CD14-positive monocyte (primary cell): ENCODE measurements around the gene AMOTL1. TPM values are rescaled to one million over a fixed set of nuclear protein-coding genes. Genes with fewer than 3 reads are reported as not detected.

Experiments
- DNase-seq, 3 donors: peaks; one replicate each; pipeline ENCODE4 v3.0.0-alpha.2; 2011 to 2022
- H2AFZ ChIP-seq: 2 replicates; pipeline ENCODE4 v1.6.0; 2012; ENCODE audit warnings: mild to moderate bottlenecking, low read depth, low read length, inconsistent platforms; ENCODE audit not compliant: insufficient read depth, poor library complexity, severe bottlenecking
- H3K27ac ChIP-seq, 2 donors: 1 replicate in 1 of 2; 2 replicates in 1 of 2; pipeline ENCODE4 v1.5.1; 2012 to 2013; ENCODE audit warnings: low read length in 2 of 2, control low read depth in 1 of 2, inconsistent platforms in 1 of 2, low read depth in 1 of 2, mild to moderate bottlenecking in 1 of 2
- H3K27me3 ChIP-seq, 2 donors: one replicate each; pipeline versions ENCODE4 v1.6.0 to v1.6.1; 2011 to 2013; ENCODE audit warnings: low read length in 2 of 2; ENCODE audit not compliant: control insufficient read depth in 2 of 2, insufficient read depth in 2 of 2
- H3K36me3 ChIP-seq, 2 donors: replicated peaks in 1 of 2; 1 replicate in 1 of 2; 2 replicates in 1 of 2; pipeline versions ENCODE4 v1.5.1 to v1.6.1; 2012 to 2013; ENCODE audit warnings: low read length in 2 of 2, control low read depth in 1 of 2, inconsistent platforms in 1 of 2, mild to moderate bottlenecking in 1 of 2; ENCODE audit not compliant: insufficient read depth in 2 of 2, control insufficient read depth in 1 of 2
- H3K4me1 ChIP-seq, 2 donors: 1 replicate in 1 of 2; 2 replicates in 1 of 2; pipeline versions ENCODE4 v1.5.1 to v1.6.1; 2012 to 2013; ENCODE audit warnings: low read length in 2 of 2, control low read depth in 1 of 2, inconsistent platforms in 1 of 2, mild to moderate bottlenecking in 1 of 2, moderate library complexity in 1 of 2; ENCODE audit not compliant: insufficient read depth in 2 of 2, control insufficient read depth in 1 of 2
- H3K4me2 ChIP-seq: replicated peaks from 2 replicates; pipeline ENCODE3; 2012; ENCODE audit warnings: low read length, moderate library complexity, mild to moderate bottlenecking; ENCODE audit not compliant: poor library complexity, severe bottlenecking; ENCODE audit errors: extremely low read depth
- H3K4me3 ChIP-seq, 3 experiments: fragments of 200-600 bp in 1 of 3; sonication (generic) in 1 of 3; replicated peaks in 1 of 3; 1 replicate in 2 of 3; 2 replicates in 1 of 3; pipeline ENCODE4 v1.5.1; 2011 to 2013; ENCODE audit warnings: low read length in 3 of 3, mild to moderate bottlenecking in 3 of 3, control low read depth in 2 of 3, low read depth in 2 of 3, inconsistent platforms in 1 of 3, moderate library complexity in 1 of 3
- H3K79me2 ChIP-seq: 2 replicates; pipeline ENCODE4 v1.6.0; 2012; ENCODE audit warnings: mild to moderate bottlenecking, control low read depth, inconsistent platforms, low read length, moderate library complexity; ENCODE audit not compliant: insufficient read depth
- H3K9ac ChIP-seq: 2 replicates; pipeline ENCODE4 v1.6.0; 2017; ENCODE audit warnings: low read length, mild to moderate bottlenecking; ENCODE audit not compliant: insufficient read depth, poor library complexity, severe bottlenecking
- H3K9me3 ChIP-seq, 2 donors: replicated peaks in 1 of 2; 1 replicate in 1 of 2; 2 replicates in 1 of 2; pipeline versions ENCODE4 v1.5.1 to v1.6.1; 2012 to 2013; ENCODE audit warnings: low read length in 2 of 2, control low read depth in 1 of 2; ENCODE audit not compliant: control insufficient read depth in 1 of 2, insufficient read depth in 1 of 2
- H4K20me1 ChIP-seq: 2 replicates; pipeline ENCODE4 v1.6.0; 2012; ENCODE audit warnings: mild to moderate bottlenecking, low read length, control low read depth, moderate library complexity; ENCODE audit not compliant: insufficient read depth
- H3K27ac Mint-ChIP-seq, 7 donors: one replicate each; pipeline ENCODE4 v1.8.0; 2020; ENCODE audit warnings: mild to moderate bottlenecking in 7 of 7, mixed read lengths in 7 of 7, moderate library complexity in 6 of 7, inconsistent platforms in 2 of 7
- H3K27me3 Mint-ChIP-seq, 3 donors: one replicate each; pipeline ENCODE4 v1.8.0; 2021 to 2022; ENCODE audit warnings: low read depth in 3 of 3, mild to moderate bottlenecking in 3 of 3, mixed read lengths in 3 of 3, moderate library complexity in 3 of 3, inconsistent platforms in 1 of 3
- H3K36me3 Mint-ChIP-seq, 2 donors: one replicate each; pipeline ENCODE4 v1.8.0; 2020; ENCODE audit warnings: mixed read lengths in 2 of 2, inconsistent platforms in 1 of 2, mild to moderate bottlenecking in 1 of 2
- H3K4me1 Mint-ChIP-seq: one replicate; pipeline ENCODE4 v1.8.0; 2020; ENCODE audit warnings: mild to moderate bottlenecking, mixed read lengths
- H3K4me3 Mint-ChIP-seq, 2 donors: one replicate each; pipeline ENCODE4 v1.8.0; 2020; ENCODE audit warnings: mild to moderate bottlenecking in 2 of 2, mixed read lengths in 2 of 2, moderate library complexity in 1 of 2
- H3K9me3 Mint-ChIP-seq, 7 donors: one replicate each; pipeline ENCODE4 v1.8.0; 2020 to 2022; ENCODE audit warnings: mixed read lengths in 7 of 7, mild to moderate bottlenecking in 6 of 7, moderate library complexity in 6 of 7, inconsistent platforms in 2 of 7
- WGBS: methylation state at CpG from one replicate; pipeline ENCODE4 v1.1.5; 2013; ENCODE audit warnings: missing lambda C conversion rate; ENCODE audit not compliant: insufficient coverage; 5-methylcytosine and 5-hydroxymethylcytosine counted together
- intact Hi-C, 2 donors: fragments of 100-400 bp; cut with micrococcal nuclease; formaldehyde crosslinking; loops; one replicate each; pipeline versions ENCODE4 v1.15.0 to v1.15.1; 2023
- polyA plus RNA-seq, 3 donors: library from polyadenylated mRNA; depleted of rRNA in 1 of 3; unstranded in 2 of 3; stranded (reverse) in 1 of 3; fragments of 300-500 nt in 2 of 3; fragments of >200 nt in 1 of 3; fragmentation: Illumina TruSeq in 2 of 3; gene quantifications; 1 replicate in 2 of 3; 2 replicates in 1 of 3; pipeline ENCODE4 v1.2.3, GENCODE V29; 2012 to 2021
- TF ChIP-seq, protein P1 (sequence below): fragments of 200-600 bp; IDR thresholded peaks from one replicate; pipeline ENCODE4 v1.8.0; 2022; ENCODE audit warnings: antibody characterized with exemption, mild to moderate bottlenecking

The AMOTL1 gene
- polyA plus RNA-seq, 3 donors: 0.41 to 0.66 (median 0.46) TPM

DNA sequence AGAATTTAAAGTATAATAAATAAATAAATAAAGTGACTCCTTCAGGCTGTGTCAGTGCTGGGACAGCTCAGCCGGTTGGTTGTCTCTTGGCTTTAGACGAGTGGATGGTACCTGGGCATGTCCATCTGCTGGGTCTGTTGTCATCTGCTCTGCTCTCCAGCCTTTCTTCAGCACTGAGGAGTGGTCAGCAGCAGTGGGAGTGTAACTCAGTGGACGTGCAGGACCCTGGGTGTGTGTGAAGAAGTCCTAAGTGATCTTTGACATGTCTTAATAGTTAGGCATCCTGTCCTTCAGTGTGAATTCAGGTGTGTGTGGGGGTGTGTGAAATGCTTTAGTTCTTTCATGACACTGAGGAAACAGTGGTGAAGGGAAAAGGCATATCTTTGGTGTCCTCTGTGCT lies 24.3 kb downstream of the AMOTL1 start:
- no peaks in the 10 kb centered on the region for H3K9me3 ChIP-seq
- peaks cover 0 to 2% (median 0%) of the 10 kb centered on the region in 7 donors for H3K9me3 Mint-ChIP-seq
- H3K9ac ChIP-seq: no peak overlapping the region
- H3K4me3 Mint-ChIP-seq: no peak overlapping the region
- intact Hi-C loops: no loop called here
- TF ChIP-seq, protein P1, sequence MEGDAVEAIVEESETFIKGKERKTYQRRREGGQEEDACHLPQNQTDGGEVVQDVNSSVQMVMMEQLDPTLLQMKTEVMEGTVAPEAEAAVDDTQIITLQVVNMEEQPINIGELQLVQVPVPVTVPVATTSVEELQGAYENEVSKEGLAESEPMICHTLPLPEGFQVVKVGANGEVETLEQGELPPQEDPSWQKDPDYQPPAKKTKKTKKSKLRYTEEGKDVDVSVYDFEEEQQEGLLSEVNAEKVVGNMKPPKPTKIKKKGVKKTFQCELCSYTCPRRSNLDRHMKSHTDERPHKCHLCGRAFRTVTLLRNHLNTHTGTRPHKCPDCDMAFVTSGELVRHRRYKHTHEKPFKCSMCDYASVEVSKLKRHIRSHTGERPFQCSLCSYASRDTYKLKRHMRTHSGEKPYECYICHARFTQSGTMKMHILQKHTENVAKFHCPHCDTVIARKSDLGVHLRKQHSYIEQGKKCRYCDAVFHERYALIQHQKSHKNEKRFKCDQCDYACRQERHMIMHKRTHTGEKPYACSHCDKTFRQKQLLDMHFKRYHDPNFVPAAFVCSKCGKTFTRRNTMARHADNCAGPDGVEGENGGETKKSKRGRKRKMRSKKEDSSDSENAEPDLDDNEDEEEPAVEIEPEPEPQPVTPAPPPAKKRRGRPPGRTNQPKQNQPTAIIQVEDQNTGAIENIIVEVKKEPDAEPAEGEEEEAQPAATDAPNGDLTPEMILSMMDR: no peak
- WGBS: 97% methylated on average over 3 of the region's 3 CpGs
- H3K27me3 Mint-ChIP-seq: no peaks in the 10 kb centered on the region
- H3K4me1 ChIP-seq: peaks cover 0 to 5% of the 10 kb centered on the region in 2 donors
- H3K27me3 ChIP-seq: no peaks in the 10 kb centered on the region
- H3K4me3 ChIP-seq: no peak overlapping the region
- no peak overlapping the region for H3K27ac ChIP-seq
- H3K27ac Mint-ChIP-seq: no peak overlapping the region
- H3K36me3 ChIP-seq: no peaks in the 10 kb centered on the region
- H3K36me3 Mint-ChIP-seq: no peaks in the 10 kb centered on the region
- H3K79me2 ChIP-seq: no peaks in the 10 kb centered on the region
- no peak overlapping the region for H3K4me2 ChIP-seq
- peaks cover 14% of the 10 kb centered on the region for H3K4me1 Mint-ChIP-seq
- H2AFZ ChIP-seq: no peak overlapping the region
- H4K20me1 ChIP-seq: no peaks in the 10 kb centered on the region
- DNase-seq: no peak

DNA sequence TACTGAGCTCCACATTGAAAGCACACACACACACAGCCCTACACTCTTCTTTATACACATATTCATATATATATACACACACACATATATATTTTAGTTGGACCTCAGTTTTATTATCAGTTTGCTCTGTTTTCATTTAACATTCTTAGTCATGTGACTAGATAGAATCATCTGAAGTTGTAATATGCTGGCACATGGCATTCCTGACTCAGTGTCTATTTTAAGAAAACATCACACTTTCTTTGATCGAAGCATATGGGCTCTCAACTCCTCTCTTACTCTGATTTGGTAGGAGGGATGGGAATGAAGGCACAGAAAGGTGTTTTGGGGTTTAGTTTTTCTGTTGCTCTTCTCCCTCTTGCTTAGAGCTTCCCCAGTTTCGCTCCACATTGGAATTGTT lies 24.8 kb downstream of the AMOTL1 start:
- H3K9me3 Mint-ChIP-seq: peaks cover 0 to 2% (median 0%) of the 10 kb centered on the region in 7 donors
- no CpG with 5 or more reads among the region's 2 CpGs for WGBS
- H3K36me3 ChIP-seq: no peaks in the 10 kb centered on the region
- no peaks in the 10 kb centered on the region for H3K79me2 ChIP-seq
- no peaks in the 10 kb centered on the region for H3K36me3 Mint-ChIP-seq
- no peaks in the 10 kb centered on the region for H3K9me3 ChIP-seq
- H4K20me1 ChIP-seq: no peaks in the 10 kb centered on the region
- TF ChIP-seq, protein P1: no peak
- intact Hi-C loops: no loop called here
- no peaks in the 10 kb centered on the region for H3K27me3 ChIP-seq
- H3K4me1 Mint-ChIP-seq: peaks cover 14% of the 10 kb centered on the region
- no peak overlapping the region for H3K4me3 Mint-ChIP-seq
- no peak for DNase-seq
- no peak overlapping the region for H3K27ac ChIP-seq
- no peaks in the 10 kb centered on the region for H3K27me3 Mint-ChIP-seq
- H2AFZ ChIP-seq: no peak overlapping the region
- no peak overlapping the region for H3K4me3 ChIP-seq
- H3K4me1 ChIP-seq: peaks cover 0 to 5% of the 10 kb centered on the region in 2 donors
- H3K27ac Mint-ChIP-seq: peak overlapping the region in 1 of 7 donors; percentile 41
- no peak overlapping the region for H3K9ac ChIP-seq
- no peak overlapping the region for H3K4me2 ChIP-seq
